GM18499 (cell line): ENCODE measurements around the gene CAST.

Experiments used
- ATAC-seq: cut with Tn5 transposase; IDR thresholded peaks from one replicate; pipeline ENCODE4 v1.9.1; 2021; ENCODE audit warnings: moderate number of reproducible peaks; ENCODE audit not compliant: insufficient read depth, unreplicated experiment

The CAST gene

GRCh38 chr5:96703995-96704394, 41.8 kb downstream of the CAST start:
- no peak for ATAC-seq

- ATAC-seq = no peak
Observed at GRCh38 chr5:96706433-96707111, 44.4 kb downstream of the CAST start.

- no peak for ATAC-seq
Observed at GRCh38 chr5:96708600-96708999, 46.4 kb downstream of the CAST start.

GRCh38 chr5:96709152-96709821, 47.1 kb downstream of the CAST start:
- ATAC-seq = no peak

- no peak for ATAC-seq
Observed at GRCh38 chr5:96712100-96712746, 50.0 kb downstream of the CAST start.

- ATAC-seq = no peak
Observed at GRCh38 chr5:96714450-96714849, 52.3 kb downstream of the CAST start.

GRCh38 chr5:96714951-96715451, 52.8 kb downstream of the CAST start:
- ATAC-seq = peak; percentile 85

GRCh38 chr5:96716007-96716406, 53.8 kb downstream of the CAST start:
- ATAC-seq = no peak

GRCh38 chr5:96716716-96717115, 54.5 kb downstream of the CAST start:
- no peak for ATAC-seq

GRCh38 chr5:96717874-96718273, 55.7 kb downstream of the CAST start:
- no peak for ATAC-seq

- ATAC-seq = no peak
Observed at GRCh38 chr5:96718635-96719077, 56.5 kb downstream of the CAST start.

GRCh38 chr5:96720408-96720807, 58.2 kb downstream of the CAST start:
- no peak for ATAC-seq

- ATAC-seq = no peak
Observed at GRCh38 chr5:96721351-96721977, 59.3 kb downstream of the CAST start.

GRCh38 chr5:96725257-96725656, 63.1 kb downstream of the CAST start:
- no peak for ATAC-seq

- no peak for ATAC-seq
Observed at GRCh38 chr5:96726802-96727201, 64.6 kb downstream of the CAST start.

GRCh38 chr5:96729156-96729555, 67.0 kb downstream of the CAST start:
- ATAC-seq = no peak

- ATAC-seq = no peak
Observed at GRCh38 chr5:96730586-96730985, 68.4 kb downstream of the CAST start.

- ATAC-seq = no peak
Observed at GRCh38 chr5:96733771-96734500, 71.8 kb downstream of the CAST start.

- no peak for ATAC-seq
Observed at GRCh38 chr5:96734871-96735325, 72.7 kb downstream of the CAST start.

- ATAC-seq = no peak
Observed at GRCh38 chr5:96736937-96737336, 74.8 kb downstream of the CAST start.
